ENCODE measurements around the gene CTSL. TPM values are rescaled to one million over a fixed set of nuclear protein-coding genes. Genes with fewer than 3 reads are reported as not detected.

Gene CTSL
- total RNA-seq, 1 experiment from 2014 or later = 32.2 TPM

DNA sequence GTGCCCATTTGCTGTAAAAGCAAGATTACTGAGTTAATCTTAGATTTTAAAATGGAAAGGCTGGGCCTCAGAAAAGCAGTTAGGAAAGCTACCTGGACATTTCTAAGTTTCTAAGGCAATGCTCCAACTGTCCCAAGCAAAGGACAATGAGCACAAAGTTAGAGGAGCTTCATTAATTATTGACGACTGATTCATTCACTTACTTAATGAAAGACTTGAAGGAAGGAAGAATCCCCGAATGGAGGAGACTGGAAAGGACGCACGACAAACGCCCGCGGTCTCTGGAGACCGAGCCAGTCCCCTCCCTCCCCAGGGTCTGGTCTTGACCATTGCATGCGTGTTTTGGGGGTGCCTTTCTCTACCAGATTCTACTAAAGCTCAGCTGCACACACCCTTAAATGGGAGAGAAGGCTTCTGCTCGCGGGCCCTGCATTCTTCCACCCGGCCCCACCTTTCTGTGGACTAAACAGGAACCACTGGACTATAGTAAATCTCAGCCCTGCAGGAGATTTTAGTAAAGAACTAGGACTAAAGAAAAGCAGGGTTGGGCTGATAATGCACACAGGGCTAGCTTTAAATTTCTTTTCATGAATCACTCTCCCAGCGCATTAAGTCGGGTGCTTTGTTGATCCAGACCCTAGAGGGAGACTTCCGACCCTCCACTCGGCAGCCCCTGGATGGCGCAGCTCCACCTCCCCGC, 44.8 kb downstream of the CTSL start:
- CTCF ChIA-PET = interaction anchor here (1.0 to 1.2 kb wide), 2 partner anchors 22 to 44 kb away, joined by 4 read pairs; partner anchors contain the start of gene CTSL
- TF ChIP-seq, protein P1, sequence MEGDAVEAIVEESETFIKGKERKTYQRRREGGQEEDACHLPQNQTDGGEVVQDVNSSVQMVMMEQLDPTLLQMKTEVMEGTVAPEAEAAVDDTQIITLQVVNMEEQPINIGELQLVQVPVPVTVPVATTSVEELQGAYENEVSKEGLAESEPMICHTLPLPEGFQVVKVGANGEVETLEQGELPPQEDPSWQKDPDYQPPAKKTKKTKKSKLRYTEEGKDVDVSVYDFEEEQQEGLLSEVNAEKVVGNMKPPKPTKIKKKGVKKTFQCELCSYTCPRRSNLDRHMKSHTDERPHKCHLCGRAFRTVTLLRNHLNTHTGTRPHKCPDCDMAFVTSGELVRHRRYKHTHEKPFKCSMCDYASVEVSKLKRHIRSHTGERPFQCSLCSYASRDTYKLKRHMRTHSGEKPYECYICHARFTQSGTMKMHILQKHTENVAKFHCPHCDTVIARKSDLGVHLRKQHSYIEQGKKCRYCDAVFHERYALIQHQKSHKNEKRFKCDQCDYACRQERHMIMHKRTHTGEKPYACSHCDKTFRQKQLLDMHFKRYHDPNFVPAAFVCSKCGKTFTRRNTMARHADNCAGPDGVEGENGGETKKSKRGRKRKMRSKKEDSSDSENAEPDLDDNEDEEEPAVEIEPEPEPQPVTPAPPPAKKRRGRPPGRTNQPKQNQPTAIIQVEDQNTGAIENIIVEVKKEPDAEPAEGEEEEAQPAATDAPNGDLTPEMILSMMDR (IDR thresholded peaks at IDR 0.05; ENCODE audit: unreplicated experiment) = no peak
- peak; percentile 8 for DNase-seq
- Mint-ChIP-seq H3K4me1 (ENCODE audit: low read depth, unreplicated experiment) (peaks cover 25% of the 10 kb centered on the region), H3K4me3 (ENCODE audit: low read depth, unreplicated experiment) (peak overlapping the region; percentile 67), H3K27me3 (ENCODE audit: unreplicated experiment) (no peaks in the 10 kb centered on the region), H3K9me3 (ENCODE audit: low read depth, unreplicated experiment) (no peaks in the 10 kb centered on the region), H3K27ac (ENCODE audit: unreplicated experiment) (no peak overlapping the region), H3K36me3 (ENCODE audit: insufficient read depth, unreplicated experiment) (peaks cover 8% of the 10 kb centered on the region)
- no TSS peak for BruUV-seq (replicated peaks)
- intact Hi-C loops (cut with micrococcal nuclease; ENCODE audit: unreplicated experiment) = no loop called here

GRCh38 chr9:87771316-87772006, 45.5 kb downstream of the CTSL start:
- Mint-ChIP-seq H3K4me3 (ENCODE audit: low read depth, unreplicated experiment) (peak overlapping the region; percentile 67), H3K27ac (ENCODE audit: unreplicated experiment) (no peak overlapping the region), H3K27me3 (ENCODE audit: unreplicated experiment) (no peaks in the 10 kb centered on the region), H3K36me3 (ENCODE audit: insufficient read depth, unreplicated experiment) (peaks cover 8% of the 10 kb centered on the region), H3K4me1 (ENCODE audit: low read depth, unreplicated experiment) (peaks cover 25% of the 10 kb centered on the region), H3K9me3 (ENCODE audit: low read depth, unreplicated experiment) (no peaks in the 10 kb centered on the region)
- BruUV-seq (replicated peaks) = no TSS peak
- intact Hi-C loops (cut with micrococcal nuclease; ENCODE audit: unreplicated experiment) = no loop called here
- peak; percentile 14 for DNase-seq
- CTCF ChIA-PET = no interaction called here
- TF ChIP-seq, protein P1 (IDR thresholded peaks at IDR 0.05; ENCODE audit: unreplicated experiment) = no peak

DNA sequence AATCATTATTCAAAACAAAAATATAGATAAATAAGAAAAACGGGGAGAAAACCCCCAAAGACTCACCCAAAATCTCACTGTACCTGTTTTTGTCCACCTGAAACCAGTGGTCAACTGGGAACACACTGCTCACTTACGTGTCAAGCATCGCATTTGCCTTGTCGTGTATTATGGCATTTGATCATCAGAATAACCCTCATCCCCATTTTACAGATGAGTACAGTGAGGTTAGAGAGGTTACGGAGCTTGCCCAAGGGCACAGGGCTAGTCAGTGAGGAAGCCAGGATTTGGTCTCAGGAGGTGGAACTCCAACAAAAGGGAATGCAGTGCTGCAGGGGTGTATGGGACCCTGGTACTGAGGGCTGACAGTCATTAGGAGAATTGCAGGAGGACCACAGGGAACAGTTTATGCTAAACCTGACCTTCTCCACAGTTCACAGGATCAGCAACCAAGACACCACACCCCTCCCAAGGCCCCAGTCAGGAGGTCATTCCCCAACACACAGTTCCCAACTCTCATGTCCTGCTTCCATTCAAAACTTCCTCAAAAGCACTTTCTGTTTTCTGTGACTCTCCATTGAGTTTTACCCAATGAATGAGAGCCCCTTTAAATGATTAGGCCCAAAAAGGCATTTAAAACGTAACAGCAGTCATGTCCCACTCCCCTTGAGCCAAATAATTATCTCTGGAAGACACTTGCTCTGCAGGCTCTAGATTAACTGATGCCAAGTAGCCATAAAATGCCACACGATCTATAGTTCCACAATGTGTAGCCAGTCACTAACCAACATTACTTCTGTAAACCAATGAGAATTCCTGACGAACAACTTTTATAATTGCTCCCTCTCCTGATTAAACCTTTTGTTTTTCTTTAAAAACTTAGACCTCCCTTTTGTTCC, 50.8 kb downstream of the CTSL start:
- CTCF ChIA-PET = no interaction called here
- Mint-ChIP-seq H3K27me3 (ENCODE audit: unreplicated experiment) (no peaks in the 10 kb centered on the region), H3K36me3 (ENCODE audit: insufficient read depth, unreplicated experiment) (no peaks in the 10 kb centered on the region), H3K27ac (ENCODE audit: unreplicated experiment) (no peak overlapping the region), H3K9me3 (ENCODE audit: low read depth, unreplicated experiment) (no peaks in the 10 kb centered on the region), H3K4me1 (ENCODE audit: low read depth, unreplicated experiment) (no peaks in the 10 kb centered on the region), H3K4me3 (ENCODE audit: low read depth, unreplicated experiment) (no peak overlapping the region)
- TF ChIP-seq, protein P1 (IDR thresholded peaks at IDR 0.05; ENCODE audit: unreplicated experiment) = no peak
- DNase-seq = no peak
- BruUV-seq (replicated peaks) = no TSS peak
- intact Hi-C loops (cut with micrococcal nuclease; ENCODE audit: unreplicated experiment) = no loop called here

- no peaks in the 10 kb centered on the region for H3K36me3 Mint-ChIP-seq (ENCODE audit: insufficient read depth, unreplicated experiment)
- H3K4me3 Mint-ChIP-seq (ENCODE audit: low read depth, unreplicated experiment) = no peak overlapping the region
- H3K27ac Mint-ChIP-seq (ENCODE audit: unreplicated experiment) = no peak overlapping the region
- TF ChIP-seq, protein P1 (IDR thresholded peaks at IDR 0.05; ENCODE audit: unreplicated experiment) = no peak
- no peak for DNase-seq
- H3K9me3 Mint-ChIP-seq (ENCODE audit: low read depth, unreplicated experiment) = no peaks in the 10 kb centered on the region
- CTCF ChIA-PET = no interaction called here
- no TSS peak for BruUV-seq (replicated peaks)
- H3K27me3 Mint-ChIP-seq (ENCODE audit: unreplicated experiment) = no peaks in the 10 kb centered on the region
- intact Hi-C loops (cut with micrococcal nuclease; ENCODE audit: unreplicated experiment) = no loop called here
- no peaks in the 10 kb centered on the region for H3K4me1 Mint-ChIP-seq (ENCODE audit: low read depth, unreplicated experiment)
These were observed 53.1 kb downstream of the CTSL start for GRCh38 chr9:87778996-87779395.

Measured in Calu3 (cell line).